ENCODE data around the gene C1orf159. TPM values are rescaled to one million over a fixed set of nuclear protein-coding genes. Genes with fewer than 3 reads are reported as not detected.

The C1orf159 gene
- total and polyA plus RNA-seq, 10 of the 15 experiments (the other 5 are each of a cell fraction or from before 2014, with no cell fraction given): 0.11 to 23.4 (median 8.0) TPM

DNA sequence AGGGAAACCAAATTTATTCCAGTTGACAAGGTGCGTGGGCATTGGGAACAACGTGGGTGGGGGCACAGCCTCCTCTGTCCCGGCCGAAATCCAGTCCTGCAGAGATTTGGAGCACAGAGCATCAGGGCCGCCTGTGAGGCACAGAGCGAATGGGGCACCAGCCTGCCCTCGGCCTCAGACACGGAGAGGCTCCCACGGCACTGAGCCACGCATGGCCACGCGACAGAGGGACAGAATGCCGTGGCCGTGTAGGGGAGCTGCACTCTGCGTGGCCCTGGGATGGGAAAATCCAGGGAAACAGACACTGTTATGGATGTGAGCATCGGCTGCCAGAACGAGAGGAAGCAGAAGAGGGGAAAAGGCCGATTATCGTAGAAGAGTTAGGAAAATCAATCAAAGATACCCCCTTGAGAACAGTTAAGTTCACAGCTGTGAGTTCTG is 13.5 kb upstream of the C1orf159 start (continued):
- TF ChIP-seq, protein P1, sequence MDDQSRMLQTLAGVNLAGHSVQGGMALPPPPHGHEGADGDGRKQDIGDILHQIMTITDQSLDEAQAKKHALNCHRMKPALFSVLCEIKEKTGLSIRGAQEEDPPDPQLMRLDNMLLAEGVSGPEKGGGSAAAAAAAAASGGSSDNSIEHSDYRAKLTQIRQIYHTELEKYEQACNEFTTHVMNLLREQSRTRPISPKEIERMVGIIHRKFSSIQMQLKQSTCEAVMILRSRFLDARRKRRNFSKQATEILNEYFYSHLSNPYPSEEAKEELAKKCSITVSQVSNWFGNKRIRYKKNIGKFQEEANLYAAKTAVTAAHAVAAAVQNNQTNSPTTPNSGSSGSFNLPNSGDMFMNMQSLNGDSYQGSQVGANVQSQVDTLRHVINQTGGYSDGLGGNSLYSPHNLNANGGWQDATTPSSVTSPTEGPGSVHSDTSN (IDR thresholded peaks at IDR 0.05; ENCODE audit: insufficient replicate concordance, low read depth, low read length): no peak
- no peak for TF ChIP-seq FOXM1 (IDR thresholded peaks at IDR 0.05; ENCODE audit: low read depth, low read length)
- TF ChIP-seq NFIC (IDR thresholded peaks at IDR 0.05; ENCODE audit: low read depth, low read length): no peak

DNA sequence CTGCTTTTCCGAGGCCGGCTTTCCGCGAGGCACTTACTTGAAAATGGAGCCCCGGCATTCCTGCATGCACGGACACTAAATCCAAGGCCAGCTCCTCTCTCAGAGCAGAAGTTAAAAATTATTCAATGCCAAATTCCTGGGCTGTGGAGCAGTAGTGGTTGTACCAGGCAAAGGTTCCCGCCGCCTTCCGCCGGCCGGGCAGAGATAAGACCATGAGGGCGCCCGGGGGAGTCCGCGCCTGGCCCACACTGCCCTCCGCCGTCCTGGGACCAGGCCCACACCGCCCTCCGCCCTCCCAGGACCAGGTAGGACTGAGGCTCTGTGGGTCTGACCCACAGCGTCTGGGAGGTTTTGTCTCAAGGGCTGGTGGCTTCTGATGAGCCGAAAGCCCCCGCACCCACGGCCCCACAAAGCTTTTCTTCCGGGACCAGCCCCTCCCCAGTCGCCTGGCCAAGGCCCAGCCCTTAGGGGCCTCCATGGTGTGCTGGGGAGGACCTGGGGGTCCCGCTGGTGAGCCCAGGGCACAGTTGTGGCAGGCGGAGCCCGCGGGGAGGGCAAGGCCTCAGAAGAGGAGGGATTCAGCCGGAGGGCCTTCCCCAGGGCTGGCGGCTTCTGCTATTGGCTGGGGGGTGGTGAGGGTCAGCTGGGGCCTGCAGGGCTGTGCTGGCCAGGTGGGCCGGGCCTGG is 12.7 kb upstream of the C1orf159 start:
- no TSS peak for BruUV-seq (replicated peaks)
- Histone ChIP-seq H3K4me2 (ENCODE audit: control insufficient read depth, insufficient read depth) (no peak overlapping the region), H4K20me1 (ENCODE audit: control insufficient read depth, insufficient read depth) (no peaks in the 10 kb centered on the region), H3K79me2 (ENCODE audit: control insufficient read depth, insufficient read depth, low read length) (no peaks in the 10 kb centered on the region), H3K9me3 (replicated peaks; ENCODE audit: control insufficient read depth, insufficient read depth, low read length) (no peaks in the 10 kb centered on the region; the same call in 2 of the 3 replicates), H3K4me1 (ENCODE audit: control insufficient read depth, insufficient read depth, low read length) (no peaks in the 10 kb centered on the region), H3K36me3 (ENCODE audit: control insufficient read depth in 2 of 2, insufficient read depth in 2 of 2, low read length in 1 of 2) (no peaks in the 10 kb centered on the region), H2AFZ (ENCODE audit: control insufficient read depth, low read depth, low read length) (no peak overlapping the region), H3K27me3 (replicated peaks in 1 of 2; ENCODE audit: control insufficient read depth in 2 of 2, insufficient read depth in 2 of 2, low read length in 1 of 2) (no peaks in the 10 kb centered on the region; a peak in 1 of 4 replicates), H3K4me3 (no peak overlapping the region), H3K27ac (ENCODE audit: control insufficient read depth, insufficient read depth) (no peak overlapping the region), H3K9ac (ENCODE audit: control insufficient read depth, insufficient read depth, low read length) (no peak overlapping the region)
- ATAC-seq (no peak), FAIRE-seq (no peak), DNase-seq (ENCODE audit: low read depth, low spot score) (no peak)
- intact Hi-C loops (cut with micrococcal nuclease; ENCODE audit: unreplicated experiment) (no loop called here), in situ Hi-C loops (cut with MboI) (no loop called here)
- ChIA-PET CTCF (no interaction called here), RAD21 (ENCODE audit: unreplicated experiment) (no interaction called here), SMC1A (ENCODE audit: uncharacterized antibody, unreplicated experiment) (interaction anchor here (2.2 kb wide), 1 partner anchor 122 kb away, joined by 8 read pairs; no protein-coding TSS in a partner anchor), POLR2A (no interaction called here)
- 66% methylated on average over 25 of the region's 32 CpGs for WGBS (ENCODE audit: insufficient coverage, insufficient replicate concordance, low lambda C conversion rate, missing lambda C conversion rate)
- TF ChIP-seq TBL1XR1 (IDR thresholded peaks at IDR 0.05; ENCODE audit: low read depth, low read length): no peak
- TF ChIP-seq SMAD1 (IDR thresholded peaks at IDR 0.05; ENCODE audit: low read depth, partially characterized antibody): no peak
- TF ChIP-seq BMI1 (IDR thresholded peaks at IDR 0.05; ENCODE audit: borderline replicate concordance): no peak
- no peak for TF ChIP-seq NR2C2 (IDR thresholded peaks at IDR 0.05; ENCODE audit: borderline replicate concordance, control insufficient read depth, insufficient read length, low read depth)
- TF ChIP-seq KLF5 (IDR thresholded peaks at IDR 0.05; ENCODE audit: partially characterized antibody): no peak
- TF ChIP-seq WRNIP1 (IDR thresholded peaks at IDR 0.05; ENCODE audit: borderline replicate concordance, low read depth, low read length): no peak
- TF ChIP-seq, protein P2, sequence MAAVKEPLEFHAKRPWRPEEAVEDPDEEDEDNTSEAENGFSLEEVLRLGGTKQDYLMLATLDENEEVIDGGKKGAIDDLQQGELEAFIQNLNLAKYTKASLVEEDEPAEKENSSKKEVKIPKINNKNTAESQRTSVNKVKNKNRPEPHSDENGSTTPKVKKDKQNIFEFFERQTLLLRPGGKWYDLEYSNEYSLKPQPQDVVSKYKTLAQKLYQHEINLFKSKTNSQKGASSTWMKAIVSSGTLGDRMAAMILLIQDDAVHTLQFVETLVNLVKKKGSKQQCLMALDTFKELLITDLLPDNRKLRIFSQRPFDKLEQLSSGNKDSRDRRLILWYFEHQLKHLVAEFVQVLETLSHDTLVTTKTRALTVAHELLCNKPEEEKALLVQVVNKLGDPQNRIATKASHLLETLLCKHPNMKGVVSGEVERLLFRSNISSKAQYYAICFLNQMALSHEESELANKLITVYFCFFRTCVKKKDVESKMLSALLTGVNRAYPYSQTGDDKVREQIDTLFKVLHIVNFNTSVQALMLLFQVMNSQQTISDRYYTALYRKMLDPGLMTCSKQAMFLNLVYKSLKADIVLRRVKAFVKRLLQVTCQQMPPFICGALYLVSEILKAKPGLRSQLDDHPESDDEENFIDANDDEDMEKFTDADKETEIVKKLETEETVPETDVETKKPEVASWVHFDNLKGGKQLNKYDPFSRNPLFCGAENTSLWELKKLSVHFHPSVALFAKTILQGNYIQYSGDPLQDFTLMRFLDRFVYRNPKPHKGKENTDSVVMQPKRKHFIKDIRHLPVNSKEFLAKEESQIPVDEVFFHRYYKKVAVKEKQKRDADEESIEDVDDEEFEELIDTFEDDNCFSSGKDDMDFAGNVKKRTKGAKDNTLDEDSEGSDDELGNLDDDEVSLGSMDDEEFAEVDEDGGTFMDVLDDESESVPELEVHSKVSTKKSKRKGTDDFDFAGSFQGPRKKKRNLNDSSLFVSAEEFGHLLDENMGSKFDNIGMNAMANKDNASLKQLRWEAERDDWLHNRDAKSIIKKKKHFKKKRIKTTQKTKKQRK (IDR thresholded peaks at IDR 0.05; ENCODE audit: low read depth, low read length): no peak
- no peak for TF ChIP-seq ETV6 (conservative IDR thresholded peaks at IDR 0.05 in 1 of 2, IDR thresholded peaks at IDR 0.05 in 1 of 2; ENCODE audit: borderline replicate concordance in 1 of 2, low read depth in 1 of 2)

Data from GM12878 (cell line).